Measurements from ENCODE around the gene NBL1. TPM values are rescaled to one million over a fixed set of nuclear protein-coding genes. Genes with fewer than 3 reads are reported as not detected.

The NBL1 gene
- total RNA-seq, 1 donor from 2014 or later = 69.9 TPM

DNA sequence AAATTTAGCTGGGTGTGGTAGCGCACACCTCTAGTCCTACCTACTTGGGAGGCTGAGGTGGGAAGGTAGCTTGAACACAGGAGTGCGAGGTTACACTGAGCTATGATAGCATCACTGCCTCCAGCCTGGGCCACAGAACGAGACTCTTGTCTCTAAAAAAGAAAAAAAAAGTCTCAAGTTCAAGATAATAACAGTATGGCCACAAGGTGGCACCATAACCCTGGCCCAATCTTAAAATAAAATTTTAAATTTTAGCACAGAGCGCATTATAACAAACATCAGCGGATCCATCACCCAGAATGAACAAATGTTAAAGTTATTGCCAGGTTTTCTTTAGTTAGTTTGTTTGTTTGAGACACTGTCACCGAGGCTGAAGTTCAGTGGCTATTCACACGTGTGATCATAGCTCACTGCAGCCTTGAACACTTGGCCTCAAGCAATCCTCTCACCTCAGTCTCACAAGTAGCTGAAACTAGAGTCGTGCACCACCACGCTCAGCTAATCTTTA is 17.7 kb downstream of the NBL1 start:
- no peak overlapping the region for H3K27ac Mint-ChIP-seq
- peaks cover 6% of the 10 kb centered on the region for H3K4me1 Mint-ChIP-seq (ENCODE audit: unreplicated experiment)
- H3K27me3 Mint-ChIP-seq = peaks cover 59% of the 10 kb centered on the region
- H3K36me3 Mint-ChIP-seq = no peaks in the 10 kb centered on the region
- peak; percentile 88 for TF ChIP-seq CTCF (conservative IDR thresholded peaks at IDR 0.05)
- DNase-seq (ENCODE audit: extremely low spot score, unreplicated experiment) = no peak
- H3K4me3 Mint-ChIP-seq = no peak overlapping the region
- no peaks in the 10 kb centered on the region for H3K9me3 Mint-ChIP-seq

- no peaks in the 10 kb centered on the region for H3K36me3 Mint-ChIP-seq
- peaks cover 64% of the 10 kb centered on the region for H3K27me3 Mint-ChIP-seq
- H3K27ac Mint-ChIP-seq = no peak overlapping the region
- no peak for TF ChIP-seq CTCF (conservative IDR thresholded peaks at IDR 0.05)
- no peak for DNase-seq (ENCODE audit: extremely low spot score, unreplicated experiment)
- no peak overlapping the region for H3K4me3 Mint-ChIP-seq
- H3K4me1 Mint-ChIP-seq (ENCODE audit: unreplicated experiment) = peaks cover 6% of the 10 kb centered on the region
- no peaks in the 10 kb centered on the region for H3K9me3 Mint-ChIP-seq
These were observed 18.2 kb downstream of the NBL1 start for GRCh38 chr1:19662313-19662712.

DNA sequence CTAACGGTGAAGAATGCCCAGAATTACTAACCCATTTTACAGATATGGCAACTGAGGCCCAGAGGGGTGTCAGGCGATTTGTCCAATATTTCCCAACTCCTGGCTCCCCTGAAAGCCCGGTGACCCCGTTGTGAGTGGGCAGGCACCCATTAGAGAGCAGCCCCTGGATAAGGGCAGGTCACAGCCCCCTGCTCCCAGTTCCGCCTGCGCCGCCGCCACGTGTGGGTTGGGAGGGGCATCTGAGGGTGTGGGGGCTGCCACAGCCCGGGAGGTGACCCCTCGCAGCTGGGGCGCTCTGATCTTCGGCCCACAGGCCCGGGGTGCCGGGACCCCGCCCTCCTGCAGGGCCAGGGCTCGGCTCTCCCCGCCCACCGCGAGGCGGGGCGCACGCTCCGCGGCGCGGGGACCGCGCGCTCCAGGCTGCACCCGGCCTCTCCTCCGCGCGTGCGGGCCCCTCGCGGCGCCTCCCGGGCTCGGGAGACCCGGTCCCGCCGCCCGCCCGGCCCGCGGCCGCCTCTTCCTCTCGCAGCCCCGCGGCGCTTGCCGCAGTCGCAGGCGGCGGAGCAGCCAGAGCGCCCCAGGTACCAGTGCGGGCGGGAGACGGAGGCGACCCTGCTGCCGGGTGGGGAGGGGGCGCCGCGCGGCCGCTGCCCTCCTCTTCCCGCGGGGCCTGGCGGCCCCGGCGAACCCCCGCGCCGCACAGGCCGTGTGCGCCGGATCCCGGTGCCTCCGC is 20.5 kb downstream of the NBL1 start, which contains the start of gene HTR6:
Gene HTR6, plus strand, starts transcription at position 423 of the 733 bp plus-strand sequence. CDS start 879 bp downstream, outside the sequence.
- Mint-ChIP-seq H3K9me3 (no peaks in the 10 kb centered on the region), H3K4me1 (ENCODE audit: unreplicated experiment) (peaks cover 3% of the 10 kb centered on the region), H3K4me3 (peak within 1 kb of the TSS; percentile 34), H3K36me3 (no peaks in the 10 kb centered on the region), H3K27me3 (peaks cover 85% of the 10 kb centered on the region), H3K27ac (no peak within 1 kb of the TSS)
- no peak for DNase-seq (ENCODE audit: extremely low spot score, unreplicated experiment)
- TF ChIP-seq CTCF (conservative IDR thresholded peaks at IDR 0.05) = no peak

DNA sequence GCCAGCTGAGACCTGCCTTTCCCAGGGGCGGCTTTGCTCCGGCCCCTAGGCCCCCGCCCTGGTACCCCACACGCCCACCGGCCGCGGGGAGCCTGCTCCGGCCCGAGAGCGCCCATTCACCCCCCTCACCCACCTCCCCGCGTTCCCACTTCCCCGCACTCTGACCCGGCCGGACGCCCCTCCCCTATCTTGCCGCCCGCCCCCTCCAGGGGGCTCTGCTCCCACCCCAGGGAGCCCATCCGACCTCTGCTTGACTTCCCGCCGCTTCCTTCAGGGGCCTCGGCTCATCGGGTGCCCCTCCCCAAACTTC is 21.0 kb downstream of the NBL1 start:
- no peaks in the 10 kb centered on the region for H3K36me3 Mint-ChIP-seq
- H3K9me3 Mint-ChIP-seq = no peaks in the 10 kb centered on the region
- peak overlapping the region; percentile 34 for H3K4me3 Mint-ChIP-seq
- H3K27ac Mint-ChIP-seq = no peak overlapping the region
- H3K4me1 Mint-ChIP-seq (ENCODE audit: unreplicated experiment) = no peaks in the 10 kb centered on the region
- no peak for TF ChIP-seq CTCF (conservative IDR thresholded peaks at IDR 0.05)
- DNase-seq (ENCODE audit: extremely low spot score, unreplicated experiment) = no peak
- peaks cover 86% of the 10 kb centered on the region for H3K27me3 Mint-ChIP-seq

GRCh38 chr1:19665496-19666465 is 21.7 kb downstream of the NBL1 start:
- H3K4me3 Mint-ChIP-seq = peak overlapping the region; percentile 80
- no peak for DNase-seq (ENCODE audit: extremely low spot score, unreplicated experiment)
- H3K36me3 Mint-ChIP-seq = no peaks in the 10 kb centered on the region
- TF ChIP-seq CTCF (conservative IDR thresholded peaks at IDR 0.05) = no peak
- peaks cover 86% of the 10 kb centered on the region for H3K27me3 Mint-ChIP-seq
- no peaks in the 10 kb centered on the region for H3K9me3 Mint-ChIP-seq
- no peaks in the 10 kb centered on the region for H3K4me1 Mint-ChIP-seq (ENCODE audit: unreplicated experiment)
- H3K27ac Mint-ChIP-seq = no peak overlapping the region
